SH-SY5Y (cell line): ENCODE measurements around the gene SNAP29.

ENCODE experiments used
- GATA2 ChIP-seq: IDR thresholded peaks from 2 replicates; pipeline ENCODE4 v1.6.1; 2011; ENCODE audit warnings: mild to moderate bottlenecking, low read depth, low read length
- GATA3 ChIP-seq: IDR thresholded peaks from 2 replicates; pipeline ENCODE4 v1.6.1; 2011; ENCODE audit warnings: low read depth, mild to moderate bottlenecking, low read length, moderate library complexity

The SNAP29 gene

DNA sequence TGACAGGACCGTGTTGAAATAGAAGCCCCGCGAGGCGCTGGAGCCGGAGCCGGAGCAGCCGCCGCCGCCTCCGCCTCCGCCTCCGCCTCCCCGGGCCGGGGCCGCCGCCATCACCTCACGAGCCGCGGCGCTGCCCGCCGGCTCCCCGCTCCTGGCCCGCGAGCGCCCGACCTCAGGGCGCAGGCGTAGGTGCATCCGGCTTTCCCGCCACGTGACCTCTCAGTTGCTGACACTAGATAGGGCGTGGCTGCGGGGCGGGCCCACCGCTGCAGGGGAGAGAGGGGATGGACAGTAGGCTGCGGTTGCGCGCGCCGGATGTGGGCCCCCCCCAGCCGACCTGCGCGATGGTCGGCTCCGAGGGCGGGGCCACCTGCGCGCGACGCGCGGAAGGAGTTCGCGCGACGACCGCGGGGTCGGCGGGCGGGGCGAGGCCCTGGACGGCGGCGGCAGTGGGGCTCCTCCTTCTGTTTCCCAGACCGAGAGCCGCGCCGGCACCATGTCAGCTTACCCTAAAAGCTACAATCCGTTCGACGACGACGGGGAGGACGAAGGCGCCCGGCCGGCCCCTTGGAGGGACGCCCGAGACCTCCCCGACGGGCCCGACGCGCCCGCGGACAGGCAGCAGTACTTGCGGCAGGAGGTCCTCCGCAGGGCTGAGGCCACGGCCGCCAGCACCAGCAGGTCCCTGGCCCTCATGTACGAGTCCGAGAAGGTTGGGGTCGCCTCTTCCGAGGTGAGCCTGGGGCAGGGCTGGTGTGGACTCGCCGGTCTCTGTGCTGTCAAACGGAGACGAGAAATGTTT lies at the start of gene SNAP29, which contains the start of gene PI4KA:
SNAP29 (plus strand) TSS at position 393 of the 802 bp plus-strand sequence; CDS start at position 497, 104 bp downstream.
PI4KA (minus strand) TSS at position 197 of the 802 bp plus-strand sequence; CDS start at position 111, 86 bp downstream.
- TF ChIP-seq GATA2: no peak
- TF ChIP-seq GATA3: no peak

- TF ChIP-seq GATA3: no peak
Observed at GRCh38 chr22:20809538-20810185, 49.1 kb upstream of the SNAP29 start.

DNA sequence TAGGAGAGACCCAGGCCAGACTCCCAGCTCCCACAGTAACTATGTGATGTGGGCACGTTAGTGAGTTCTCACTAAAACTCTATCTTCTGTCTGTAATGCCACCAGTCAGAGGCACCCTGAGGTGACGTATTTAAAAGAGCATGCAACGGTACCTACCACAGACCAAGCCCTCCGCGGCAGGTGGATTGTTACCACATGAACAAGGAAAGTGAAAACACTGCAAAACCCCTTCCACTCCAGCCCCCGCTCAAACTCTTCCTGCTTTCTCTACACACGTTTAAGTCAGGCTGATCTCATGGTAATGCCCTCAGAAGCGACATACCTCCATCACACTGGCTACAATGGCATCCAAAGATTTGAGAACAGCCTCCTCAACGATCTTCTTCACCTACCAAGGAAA lies 48.2 kb upstream of the SNAP29 start:
- TF ChIP-seq GATA2: no peak
- no peak for TF ChIP-seq GATA3

GRCh38 chr22:20811171-20811570 lies 47.6 kb upstream of the SNAP29 start:
- TF ChIP-seq GATA3 (no peak), GATA2 (no peak)

DNA sequence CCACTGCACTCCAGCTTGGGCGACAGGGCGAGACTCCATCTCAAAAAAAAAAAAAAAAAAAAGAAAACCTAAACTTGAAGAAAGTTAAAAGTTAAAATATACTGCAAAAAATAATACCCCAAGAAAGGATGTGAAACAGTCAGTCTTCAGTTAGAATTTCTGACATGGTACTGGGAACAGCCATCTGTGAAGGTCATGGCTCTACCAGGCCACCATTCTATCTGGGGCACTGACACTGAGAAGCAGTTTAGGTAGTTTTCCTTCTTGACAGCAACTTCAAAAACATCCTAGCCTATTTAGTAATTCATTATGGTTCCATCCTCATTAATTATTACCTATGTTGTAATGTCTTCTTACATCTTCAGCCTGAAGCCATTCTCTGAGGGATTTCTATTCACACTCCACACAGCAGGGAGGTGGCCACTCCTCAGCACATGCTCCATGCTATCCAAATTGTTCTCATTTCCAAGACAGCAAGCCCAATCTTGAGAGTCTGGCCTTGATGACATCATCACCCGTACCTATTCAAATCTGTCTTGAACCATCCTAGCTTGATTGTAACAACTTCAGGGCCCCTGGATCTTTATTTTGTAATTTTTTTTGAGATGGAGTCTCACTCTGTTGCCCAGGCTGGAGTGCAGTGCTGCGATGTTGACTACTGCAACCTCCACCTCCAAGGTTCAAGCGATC lies 46.7 kb upstream of the SNAP29 start:
- TF ChIP-seq GATA3: no peak
- no peak for TF ChIP-seq GATA2

DNA sequence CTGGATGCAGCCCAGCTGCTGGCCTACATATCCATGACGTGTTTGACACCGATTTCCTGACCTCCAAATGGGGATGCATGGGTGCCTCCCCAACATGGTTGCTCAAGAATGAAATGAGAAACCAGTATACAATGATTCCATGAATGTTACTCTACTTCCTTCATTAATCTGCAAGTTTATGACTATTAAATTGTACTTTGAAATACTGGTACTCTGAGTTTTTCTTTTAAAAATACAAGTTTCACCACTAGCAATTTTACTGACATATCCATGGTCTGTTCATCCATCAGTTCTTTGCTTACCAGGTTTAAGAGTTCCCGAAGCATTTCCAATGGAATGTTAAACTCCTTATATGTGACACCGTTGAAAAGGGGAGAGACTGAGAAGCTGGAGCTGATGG lies 45.8 kb upstream of the SNAP29 start:
- TF ChIP-seq GATA3: no peak
- no peak for TF ChIP-seq GATA2

DNA sequence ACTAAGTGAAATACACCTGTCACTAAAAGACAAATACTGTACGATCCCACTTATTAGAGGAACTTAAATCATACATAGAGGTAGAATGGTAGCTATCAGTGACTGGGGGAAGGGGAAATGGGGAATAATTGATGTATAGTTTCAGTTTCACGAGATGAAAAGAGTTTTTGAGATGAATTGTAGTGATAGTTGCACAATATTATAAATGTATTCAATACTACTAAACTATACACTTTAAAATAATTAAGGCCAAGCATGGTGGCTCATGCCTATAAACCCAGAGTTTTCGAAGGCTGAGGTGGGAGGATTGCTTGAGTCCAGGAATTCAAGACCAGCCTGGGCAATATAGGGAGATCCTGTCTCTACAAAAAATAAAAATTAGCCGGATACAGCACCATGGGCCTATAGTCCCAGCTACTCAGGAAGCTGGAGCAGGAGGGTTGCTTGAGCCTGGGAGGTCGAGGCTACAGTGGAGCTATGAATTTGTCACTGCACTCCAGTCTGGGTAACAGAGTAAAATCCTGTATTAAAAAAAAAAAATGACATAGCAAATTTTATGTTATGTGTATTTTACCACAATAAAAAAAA lies 44.5 kb upstream of the SNAP29 start:
- no peak for TF ChIP-seq GATA2
- no peak for TF ChIP-seq GATA3

GRCh38 chr22:20815477-20816050 lies 43.2 kb upstream of the SNAP29 start:
- TF ChIP-seq GATA3 (no peak), GATA2 (no peak)

DNA sequence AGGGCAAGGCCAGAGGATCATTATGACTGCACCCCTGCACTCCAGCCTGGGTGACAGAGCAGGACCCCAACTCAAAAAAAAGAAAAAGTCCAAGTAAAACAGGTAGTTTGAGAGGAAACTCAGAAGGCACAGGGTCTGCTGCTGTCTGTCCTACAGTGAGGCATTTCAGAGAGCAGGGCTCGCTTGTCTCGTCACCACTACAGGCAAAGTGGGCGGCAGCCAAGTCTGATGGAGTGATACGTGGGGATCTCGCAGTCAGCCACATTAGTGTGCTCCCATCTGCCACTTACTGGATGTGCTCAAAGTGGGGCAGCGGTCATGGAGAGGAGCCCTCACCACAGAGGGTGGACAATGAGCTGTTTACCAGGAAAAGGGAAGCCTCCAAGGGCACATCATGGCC lies 42.2 kb upstream of the SNAP29 start:
- no peak for TF ChIP-seq GATA2
- no peak for TF ChIP-seq GATA3

- TF ChIP-seq GATA3: no peak
- TF ChIP-seq GATA2: no peak
Observed at GRCh38 chr22:20818471-20818870, 40.3 kb upstream of the SNAP29 start.

DNA sequence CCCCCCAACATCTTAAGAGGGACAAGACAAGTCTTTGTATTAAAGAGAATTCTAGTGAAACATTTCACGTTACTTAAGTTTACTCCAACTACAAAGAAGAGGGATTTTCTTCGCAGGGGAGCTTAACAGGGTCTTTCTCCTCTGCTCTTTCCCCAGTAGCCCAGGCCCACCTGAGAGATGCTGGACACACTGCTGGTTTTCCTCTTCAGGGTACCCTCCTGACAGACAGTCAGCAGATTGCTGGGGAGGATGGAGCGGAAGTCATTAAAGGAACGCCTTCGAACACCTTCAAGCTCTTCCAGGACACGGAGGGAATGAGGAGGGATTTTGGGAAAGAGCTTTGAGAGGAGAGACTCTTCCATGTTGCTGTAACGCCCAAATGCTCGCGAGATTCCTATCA lies 39.3 kb upstream of the SNAP29 start:
- TF ChIP-seq GATA2 (no peak), GATA3 (no peak)

- no peak for TF ChIP-seq GATA3
Observed at GRCh38 chr22:20822240-20822639, 36.6 kb upstream of the SNAP29 start.

GRCh38 chr22:20823264-20823663 lies 35.5 kb upstream of the SNAP29 start:
- TF ChIP-seq GATA2 (no peak), GATA3 (no peak)

- TF ChIP-seq GATA2 (no peak), GATA3 (no peak)
Observed at GRCh38 chr22:20825624-20826023, 33.2 kb upstream of the SNAP29 start.
